SK-N-SH (cell line): ENCODE measurements around the gene TRIM72.

ENCODE experiments used
- POLR2AphosphoS5 ChIP-seq: IDR thresholded peaks from 2 replicates; pipeline ENCODE4 v1.6.1; 2012; ENCODE audit warnings: low read depth, low read length
- TAF1 ChIP-seq: IDR thresholded peaks from 2 replicates; pipeline ENCODE4 v1.6.1; 2012; ENCODE audit warnings: low read depth, mild to moderate bottlenecking, low read length, moderate library complexity, borderline replicate concordance
- TF ChIP-seq, protein P1 (sequence below): fragments of 200-600 bp; sonication (generic); IDR thresholded peaks from 2 replicates; pipeline ENCODE4 v1.6.1; 2017; ENCODE audit warnings: antibody characterized with exemption, mild to moderate bottlenecking, moderate library complexity
- TF ChIP-seq, protein P2 (sequence below): fragments of 150-350 bp; IDR thresholded peaks from 2 replicates; pipeline ENCODE4 v1.6.1; 2017; ENCODE audit warnings: antibody characterized with exemption, low read length, low read depth, borderline replicate concordance

DNA sequence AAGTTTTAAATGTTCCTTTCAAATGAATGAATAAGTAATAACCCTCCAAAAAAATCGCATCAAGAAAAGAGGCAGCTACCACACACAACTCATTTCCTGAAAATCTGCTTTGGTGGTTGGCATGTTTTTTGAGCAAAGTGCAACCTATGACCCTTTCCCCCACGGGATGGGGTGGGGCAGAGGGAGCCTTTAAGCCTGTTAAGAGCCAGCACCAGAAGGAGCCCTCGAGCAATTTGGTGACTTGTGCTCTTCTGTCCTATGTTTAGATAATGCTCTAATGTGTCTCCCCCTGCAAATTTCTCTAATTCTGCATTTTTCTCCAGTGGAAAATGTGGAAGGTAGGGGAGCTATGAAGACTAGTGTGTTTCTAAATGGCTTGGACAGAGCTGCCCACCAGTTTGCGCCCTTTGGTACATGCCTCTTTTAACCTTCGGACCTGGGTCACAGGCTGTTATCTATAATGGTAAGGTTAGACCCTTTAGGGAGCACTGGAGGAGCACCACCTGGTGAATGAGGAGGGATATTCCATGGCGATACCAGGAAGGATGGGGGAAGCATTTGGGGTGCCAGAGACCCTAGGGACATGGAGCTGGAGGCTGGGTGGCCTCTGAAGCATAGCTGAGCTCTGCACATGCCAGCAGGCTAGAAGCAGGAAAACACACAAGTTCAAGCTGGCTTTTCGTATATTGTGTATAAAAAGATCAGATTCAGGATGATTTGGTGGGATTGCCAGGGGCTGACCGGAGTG lies 12.9 kb upstream of the TRIM72 start:
- TF ChIP-seq, protein P1, sequence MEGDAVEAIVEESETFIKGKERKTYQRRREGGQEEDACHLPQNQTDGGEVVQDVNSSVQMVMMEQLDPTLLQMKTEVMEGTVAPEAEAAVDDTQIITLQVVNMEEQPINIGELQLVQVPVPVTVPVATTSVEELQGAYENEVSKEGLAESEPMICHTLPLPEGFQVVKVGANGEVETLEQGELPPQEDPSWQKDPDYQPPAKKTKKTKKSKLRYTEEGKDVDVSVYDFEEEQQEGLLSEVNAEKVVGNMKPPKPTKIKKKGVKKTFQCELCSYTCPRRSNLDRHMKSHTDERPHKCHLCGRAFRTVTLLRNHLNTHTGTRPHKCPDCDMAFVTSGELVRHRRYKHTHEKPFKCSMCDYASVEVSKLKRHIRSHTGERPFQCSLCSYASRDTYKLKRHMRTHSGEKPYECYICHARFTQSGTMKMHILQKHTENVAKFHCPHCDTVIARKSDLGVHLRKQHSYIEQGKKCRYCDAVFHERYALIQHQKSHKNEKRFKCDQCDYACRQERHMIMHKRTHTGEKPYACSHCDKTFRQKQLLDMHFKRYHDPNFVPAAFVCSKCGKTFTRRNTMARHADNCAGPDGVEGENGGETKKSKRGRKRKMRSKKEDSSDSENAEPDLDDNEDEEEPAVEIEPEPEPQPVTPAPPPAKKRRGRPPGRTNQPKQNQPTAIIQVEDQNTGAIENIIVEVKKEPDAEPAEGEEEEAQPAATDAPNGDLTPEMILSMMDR = peak; percentile 21; the same call in 1 of the 2 replicates
- TF ChIP-seq, protein P2, sequence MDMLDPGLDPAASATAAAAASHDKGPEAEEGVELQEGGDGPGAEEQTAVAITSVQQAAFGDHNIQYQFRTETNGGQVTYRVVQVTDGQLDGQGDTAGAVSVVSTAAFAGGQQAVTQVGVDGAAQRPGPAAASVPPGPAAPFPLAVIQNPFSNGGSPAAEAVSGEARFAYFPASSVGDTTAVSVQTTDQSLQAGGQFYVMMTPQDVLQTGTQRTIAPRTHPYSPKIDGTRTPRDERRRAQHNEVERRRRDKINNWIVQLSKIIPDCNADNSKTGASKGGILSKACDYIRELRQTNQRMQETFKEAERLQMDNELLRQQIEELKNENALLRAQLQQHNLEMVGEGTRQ = no peak
- TF ChIP-seq TAF1 = no peak
- no peak for TF ChIP-seq POLR2AphosphoS5
